ENCODE measurements around the gene STARD3NL. TPM values are rescaled to one million over a fixed set of nuclear protein-coding genes. Genes with fewer than 3 reads are reported as not detected.

The STARD3NL gene
- total RNA-seq, 2 donors from 2014 or later = 48.6 to 58.3 TPM

GRCh38 chr7:38199782-38200181, 21.7 kb downstream of the STARD3NL start:
- Histone ChIP-seq H3K4me1 (ENCODE audit: control insufficient read depth, insufficient read depth, low read length) (no peaks in the 10 kb centered on the region), H3K4me3 (ENCODE audit: low read length) (no peak overlapping the region), H3K27ac (ENCODE audit: low read depth, low read length) (no peak overlapping the region), H3K27me3 (ENCODE audit: control insufficient read depth, insufficient read depth, low read length, poor library complexity, severe bottlenecking) (no peaks in the 10 kb centered on the region), H3K9me3 (ENCODE audit: control insufficient read depth, low read length) (no peaks in the 10 kb centered on the region), H3K9ac (ENCODE audit: extremely low read depth, low read length, poor library complexity, severe bottlenecking) (no peak overlapping the region), H3K36me3 (ENCODE audit: control insufficient read depth, insufficient read depth, low read length) (peaks cover 5% of the 10 kb centered on the region)
- H3K27me3 Mint-ChIP-seq (ENCODE audit: insufficient read depth) = no peaks in the 10 kb centered on the region
- H3K9me3 Mint-ChIP-seq = peaks cover 2% of the 10 kb centered on the region
- TF ChIP-seq, protein P1, sequence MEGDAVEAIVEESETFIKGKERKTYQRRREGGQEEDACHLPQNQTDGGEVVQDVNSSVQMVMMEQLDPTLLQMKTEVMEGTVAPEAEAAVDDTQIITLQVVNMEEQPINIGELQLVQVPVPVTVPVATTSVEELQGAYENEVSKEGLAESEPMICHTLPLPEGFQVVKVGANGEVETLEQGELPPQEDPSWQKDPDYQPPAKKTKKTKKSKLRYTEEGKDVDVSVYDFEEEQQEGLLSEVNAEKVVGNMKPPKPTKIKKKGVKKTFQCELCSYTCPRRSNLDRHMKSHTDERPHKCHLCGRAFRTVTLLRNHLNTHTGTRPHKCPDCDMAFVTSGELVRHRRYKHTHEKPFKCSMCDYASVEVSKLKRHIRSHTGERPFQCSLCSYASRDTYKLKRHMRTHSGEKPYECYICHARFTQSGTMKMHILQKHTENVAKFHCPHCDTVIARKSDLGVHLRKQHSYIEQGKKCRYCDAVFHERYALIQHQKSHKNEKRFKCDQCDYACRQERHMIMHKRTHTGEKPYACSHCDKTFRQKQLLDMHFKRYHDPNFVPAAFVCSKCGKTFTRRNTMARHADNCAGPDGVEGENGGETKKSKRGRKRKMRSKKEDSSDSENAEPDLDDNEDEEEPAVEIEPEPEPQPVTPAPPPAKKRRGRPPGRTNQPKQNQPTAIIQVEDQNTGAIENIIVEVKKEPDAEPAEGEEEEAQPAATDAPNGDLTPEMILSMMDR (conservative IDR thresholded peaks at IDR 0.05) = no peak
- peaks cover 26% of the 10 kb centered on the region for H3K4me1 Mint-ChIP-seq
- H3K27ac Mint-ChIP-seq = no peak overlapping the region
- peaks cover 20% of the 10 kb centered on the region for H3K36me3 Mint-ChIP-seq (ENCODE audit: low read depth)
- 87% methylated on average over 2 of the region's 2 CpGs; no CpG with 5 or more reads in 1 of the 2 experiments for WGBS, 2 experiments (ENCODE audit: insufficient coverage in 1 of 2, insufficient read length in 1 of 2)
- no peak for DNase-seq
- no peak overlapping the region for H3K4me3 Mint-ChIP-seq

DNA sequence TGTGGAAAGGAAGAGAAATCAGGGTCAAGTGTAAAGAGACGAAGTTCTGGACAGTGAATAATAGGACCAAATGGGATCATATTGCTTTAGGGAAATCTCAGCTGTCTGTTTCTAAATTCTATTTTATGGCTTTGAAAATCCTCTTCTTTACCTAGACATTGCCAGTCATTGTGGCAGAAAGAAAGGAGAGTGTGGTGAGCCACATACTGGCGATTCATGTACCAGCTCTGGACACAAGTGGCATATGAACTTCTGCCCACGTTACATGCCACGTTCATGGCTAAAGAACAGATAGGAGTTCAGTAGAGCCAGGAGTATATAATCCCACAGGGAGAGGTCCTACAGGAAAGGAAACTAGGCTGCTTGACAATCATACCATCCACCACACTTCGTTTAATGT, 28.0 kb downstream of the STARD3NL start:
- Histone ChIP-seq H3K36me3 (ENCODE audit: control insufficient read depth, insufficient read depth, low read length) (peaks cover 38% of the 10 kb centered on the region), H3K9me3 (ENCODE audit: control insufficient read depth, low read length) (no peaks in the 10 kb centered on the region), H3K4me3 (ENCODE audit: low read length) (no peak overlapping the region), H3K27me3 (ENCODE audit: control insufficient read depth, insufficient read depth, low read length, poor library complexity, severe bottlenecking) (no peaks in the 10 kb centered on the region), H3K27ac (ENCODE audit: low read depth, low read length) (no peak overlapping the region), H3K9ac (ENCODE audit: extremely low read depth, low read length, poor library complexity, severe bottlenecking) (no peak overlapping the region), H3K4me1 (ENCODE audit: control insufficient read depth, insufficient read depth, low read length) (no peaks in the 10 kb centered on the region)
- Mint-ChIP-seq H3K27me3 (ENCODE audit: insufficient read depth) (no peaks in the 10 kb centered on the region), H3K36me3 (ENCODE audit: low read depth) (peaks cover 32% of the 10 kb centered on the region), H3K4me1 (no peaks in the 10 kb centered on the region), H3K9me3 (peaks cover 2% of the 10 kb centered on the region), H3K27ac (no peak overlapping the region), H3K4me3 (no peak overlapping the region)
- DNase-seq = no peak
- 87 to 100% methylated on average over 4 to 5 of the region's 5 CpGs for WGBS, 2 experiments (ENCODE audit: insufficient coverage in 1 of 2, insufficient read length in 1 of 2)
- TF ChIP-seq, protein P1 (conservative IDR thresholded peaks at IDR 0.05) = no peak

DNA sequence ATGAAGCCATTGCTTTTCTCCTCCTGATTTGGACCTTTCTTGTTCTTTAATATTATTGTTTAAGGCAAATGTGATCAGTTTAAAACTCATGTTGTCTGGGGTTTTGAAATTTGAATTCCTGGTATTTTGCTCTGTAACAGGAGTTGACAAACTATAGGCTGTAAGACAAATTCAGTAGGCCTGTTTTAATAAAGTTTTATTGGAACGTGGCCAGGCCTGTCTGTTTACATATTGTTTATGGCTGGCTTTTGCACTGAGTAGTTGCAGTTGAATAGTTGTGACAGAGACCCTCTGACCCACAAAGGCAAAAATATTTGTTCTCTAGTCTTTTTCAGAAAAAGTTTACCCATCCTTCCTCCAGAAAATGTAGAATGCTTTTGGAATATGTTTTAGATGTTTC, 29.8 kb downstream of the STARD3NL start:
- Histone ChIP-seq H3K4me3 (ENCODE audit: low read length) (no peak overlapping the region), H3K27me3 (ENCODE audit: control insufficient read depth, insufficient read depth, low read length, poor library complexity, severe bottlenecking) (no peaks in the 10 kb centered on the region), H3K27ac (ENCODE audit: low read depth, low read length) (no peak overlapping the region), H3K36me3 (ENCODE audit: control insufficient read depth, insufficient read depth, low read length) (peaks cover 46% of the 10 kb centered on the region), H3K4me1 (ENCODE audit: control insufficient read depth, insufficient read depth, low read length) (no peaks in the 10 kb centered on the region), H3K9ac (ENCODE audit: extremely low read depth, low read length, poor library complexity, severe bottlenecking) (no peak overlapping the region), H3K9me3 (ENCODE audit: control insufficient read depth, low read length) (no peaks in the 10 kb centered on the region)
- TF ChIP-seq, protein P1 (conservative IDR thresholded peaks at IDR 0.05) = no peak
- Mint-ChIP-seq H3K27me3 (ENCODE audit: insufficient read depth) (no peaks in the 10 kb centered on the region), H3K27ac (no peak overlapping the region), H3K36me3 (ENCODE audit: low read depth) (peaks cover 27% of the 10 kb centered on the region), H3K4me3 (no peak overlapping the region), H3K9me3 (no peaks in the 10 kb centered on the region), H3K4me1 (no peaks in the 10 kb centered on the region)
- 95% methylated on average over 1 of the region's 1 CpG; no CpG with 5 or more reads in 1 of the 2 experiments for WGBS, 2 experiments (ENCODE audit: insufficient coverage in 1 of 2, insufficient read length in 1 of 2)
- no peak for DNase-seq
